PC-9 (cell line): ENCODE results near the gene CCL27. TPM values are rescaled to one million over a fixed set of nuclear protein-coding genes. Genes with fewer than 3 reads are reported as not detected.
A peak's percentile ranks its signal among the peaks of the same experiment; 100 is the strongest.

Experiments used
- Bru-seq: library from RNA; stranded (reverse); fragments of 400-500 nt; gene quantifications from one replicate; lab custom pipeline; 2021; lab: Mats Ljungman, UMichigan
- BruChase-seq, 2 experiments: library from RNA; stranded (reverse); fragments of 400-500 nt; gene quantifications; one replicate each; lab custom pipeline; 2021; lab: Mats Ljungman, UMichigan
- BruUV-seq: library from RNA; stranded (reverse); fragments of 400-500 nt; replicated peaks from 2 replicates; lab custom pipeline; 2021; lab: Mats Ljungman, UMichigan
- CTCF ChIA-PET: fragments of 300-600 bp; sonication (Branson Sonifier 250); formaldehyde crosslinking; loops from one replicate; lab custom pipeline; 2022; ENCODE audit warnings: antibody characterized with exemption; lab: Charles Lee
- POLR2A ChIA-PET: fragments of 300-600 bp; sonication (Branson Sonifier 250); formaldehyde crosslinking; loops from one replicate; lab custom pipeline; 2022; ENCODE audit warnings: antibody characterized with exemption; ENCODE audit not compliant: unreplicated experiment; lab: Charles Lee
- DNase-seq, 2 experiments: peaks; one replicate each; pipeline versions ENCODE4 v3.0.0 to v3.0.0-alpha.2; 2015 to 2022; ENCODE audit warnings: mixed read lengths in 1 of 2
- H2AFZ ChIP-seq: fragments of 200-600 bp; sonication (generic); 2 replicates; pipeline ENCODE4 v1.8.1; 2017; ENCODE audit warnings: antibody characterized with exemption
- H3F3A ChIP-seq: fragments of 200-600 bp; sonication (generic); 2 replicates; pipeline ENCODE4 v1.8.1; 2017; ENCODE audit warnings: antibody characterized with exemption, mild to moderate bottlenecking, low read depth; ENCODE audit not compliant: insufficient read depth
- H3K27ac ChIP-seq: fragments of 200-600 bp; sonication (generic); 2 replicates; pipeline ENCODE4 v1.6.1; 2016; ENCODE audit warnings: mixed run types
- H3K27me3 ChIP-seq: fragments of 200-600 bp; sonication (generic); 2 replicates; pipeline ENCODE4 v1.6.1; 2016; ENCODE audit warnings: low read depth, mixed run types; ENCODE audit not compliant: insufficient read depth
- H3K36me3 ChIP-seq: fragments of 200-600 bp; sonication (generic); 2 replicates; pipeline ENCODE4 v1.6.1; 2016; ENCODE audit warnings: low read depth, mixed run types
- H3K4me1 ChIP-seq: fragments of 200-600 bp; sonication (generic); replicated peaks from 2 replicates; pipeline ENCODE4 v1.6.1; 2016; ENCODE audit warnings: mixed run types; ENCODE audit not compliant: insufficient read depth
- H3K4me2 ChIP-seq: fragments of 200-600 bp; sonication (generic); 2 replicates; pipeline ENCODE4 v1.6.1; 2017; ENCODE audit warnings: mixed run types
- H3K4me3 ChIP-seq: fragments of 200-600 bp; sonication (generic); 2 replicates; pipeline ENCODE4 v1.6.1; 2016; ENCODE audit warnings: mixed run types
- H3K79me2 ChIP-seq: fragments of 200-600 bp; sonication (generic); 2 replicates; pipeline ENCODE4 v1.6.1; 2017; ENCODE audit warnings: low read depth, mixed run types
- H3K9me2 ChIP-seq: fragments of 200-600 bp; sonication (generic); 2 replicates; pipeline ENCODE4 v1.8.1; 2017; ENCODE audit warnings: mild to moderate bottlenecking; ENCODE audit not compliant: insufficient read depth
- H3K9me3 ChIP-seq: fragments of 200-600 bp; sonication (generic); 2 replicates; pipeline ENCODE4 v1.8.1; 2016; ENCODE audit warnings: low read depth; ENCODE audit not compliant: insufficient read depth
- H4K20me1 ChIP-seq: fragments of 200-600 bp; sonication (generic); 2 replicates; pipeline ENCODE4 v1.8.1; 2017; ENCODE audit not compliant: insufficient read depth
- CTCF ChIP-seq: fragments of 200-600 bp; sonication (generic); conservative IDR thresholded peaks from 2 replicates; pipeline ENCODE4 v1.6.1; 2017; ENCODE audit warnings: mixed run types, antibody characterized with exemption, mild to moderate bottlenecking, moderate library complexity
- EZH2 ChIP-seq: fragments of 200-600 bp; sonication (generic); IDR thresholded peaks from 2 replicates; pipeline ENCODE4 v1.8.0; 2017; ENCODE audit warnings: antibody characterized with exemption, low read depth
- intact Hi-C: fragments of 100-400 bp; cut with micrococcal nuclease; formaldehyde crosslinking; loops from one replicate; pipeline ENCODE4 v1.10.0; 2022; ENCODE audit not compliant: unreplicated experiment
- long read RNA-seq: library from polyadenylated mRNA; stranded (forward); transcript quantifications from one replicate; pipeline ENCODE4 v2.0.0, GENCODE V29; 2022
- total RNA-seq: library from RNA; stranded (reverse); gene quantifications from 2 replicates; pipeline ENCODE4 v1.2.3, GENCODE V29; 2021

The CCL27 gene
- total RNA-seq: 0.44 and 0.98 TPM in 2 replicates
- not detected for Bru-seq, nascent RNA
- BruChase-seq, experiment 1, labeled RNA remaining after a 2-hour chase: percentile 37 among the genes with signal in this experiment
- BruChase-seq, experiment 2, labeled RNA remaining after a 6-hour chase: not detected
- long read RNA-seq: 0 reads

DNA sequence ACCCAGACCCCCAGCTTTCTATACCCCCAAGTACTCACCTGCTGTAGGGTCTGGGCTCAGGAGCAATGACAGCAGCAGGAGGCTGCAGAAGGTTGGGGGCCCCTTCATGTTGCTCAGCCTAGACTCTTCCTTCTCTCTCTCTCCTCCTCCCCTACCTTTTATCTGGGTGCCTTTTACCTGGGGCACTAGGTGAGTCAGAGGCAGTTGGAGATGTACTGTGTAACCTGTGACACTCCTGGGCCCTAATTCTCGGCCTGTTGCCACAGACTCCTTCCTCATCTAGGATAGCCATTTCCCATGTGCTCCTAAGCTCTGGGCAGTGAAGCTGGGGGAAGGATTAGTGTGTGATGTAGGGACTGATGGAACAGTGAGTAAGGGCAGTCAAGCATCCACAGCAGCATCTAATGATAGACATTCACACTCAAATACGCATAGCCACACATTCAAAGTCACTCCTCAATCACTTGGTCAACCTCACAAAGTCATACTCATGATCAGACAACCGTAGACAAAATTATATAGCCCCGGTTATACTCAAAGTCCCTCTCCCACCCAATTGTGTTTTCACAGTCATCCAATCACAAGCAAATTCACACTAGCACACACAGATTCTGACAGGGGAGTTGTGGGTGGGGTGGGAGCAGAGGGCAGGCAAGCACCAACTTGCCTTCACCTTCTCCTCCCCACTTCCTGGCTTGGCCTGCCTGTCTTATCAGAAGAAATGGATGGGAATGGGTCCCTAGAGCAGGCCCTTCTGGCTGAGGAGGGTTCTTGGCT lies at the start of gene CCL27:
Gene CCL27, minus strand, starts transcription at position 132 of the 777 bp plus-strand sequence. Its CDS starts 24 bp downstream, at position 108.
- Histone ChIP-seq H3K27me3 (no peaks in the 10 kb centered on the region), H4K20me1 (no peaks in the 10 kb centered on the region), H3K27ac (no peak within 1 kb of the TSS), H3K9me3 (no peaks in the 10 kb centered on the region), H3K36me3 (no peaks in the 10 kb centered on the region), H3K9me2 (no peaks in the 10 kb centered on the region), H3F3A (peaks cover 4% of the 10 kb centered on the region; the same call in 1 of the 2 replicates), H3K79me2 (no peaks in the 10 kb centered on the region), H3K4me2 (no peak within 1 kb of the TSS), H3K4me3 (no peak within 1 kb of the TSS), H2AFZ (no peak within 1 kb of the TSS), H3K4me1 (no peaks in the 10 kb centered on the region)
- ChIA-PET POLR2A (no interaction called here), CTCF (interaction anchor here (0.5 to 0.9 kb wide), 2 partner anchors 18 to 39 kb away, joined by 3 read pairs; no protein-coding TSS in a partner anchor)
- no peak for DNase-seq
- intact Hi-C loops: no loop called here
- BruUV-seq: no TSS peak
- TF ChIP-seq EZH2: no peak
- TF ChIP-seq CTCF: no peak

DNA sequence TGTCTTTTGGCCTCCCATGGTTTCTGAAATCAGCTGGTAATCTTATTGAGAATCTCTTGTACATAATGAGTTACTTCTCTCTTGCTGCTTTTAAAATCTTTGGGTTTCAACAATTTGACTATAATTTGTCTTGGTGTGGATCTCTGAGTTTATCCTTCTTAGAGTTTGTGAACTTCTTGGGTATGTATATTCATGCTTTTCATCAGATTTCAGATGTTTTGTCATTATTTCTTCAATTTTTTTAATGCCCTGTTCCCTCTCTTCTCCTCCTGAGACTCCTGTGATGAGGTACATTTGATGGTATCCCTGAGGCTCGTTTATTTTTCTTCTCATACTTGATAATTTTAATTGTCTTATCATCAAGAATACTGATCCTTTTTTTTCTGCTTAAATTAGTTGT lies 49.7 kb upstream of the CCL27 start:
- no peaks in the 10 kb centered on the region for H3K27me3 ChIP-seq
- H3F3A ChIP-seq: no peaks in the 10 kb centered on the region
- intact Hi-C loops: no loop called here
- H3K4me3 ChIP-seq: no peak overlapping the region
- POLR2A ChIA-PET: no interaction called here
- no peak for TF ChIP-seq EZH2
- TF ChIP-seq CTCF: no peak
- DNase-seq: no peak
- no peaks in the 10 kb centered on the region for H3K9me3 ChIP-seq
- no peaks in the 10 kb centered on the region for H3K4me1 ChIP-seq
- CTCF ChIA-PET: no interaction called here
- no peaks in the 10 kb centered on the region for H3K79me2 ChIP-seq
- H3K36me3 ChIP-seq: no peaks in the 10 kb centered on the region
- H2AFZ ChIP-seq: no peak overlapping the region
- no peak overlapping the region for H3K27ac ChIP-seq
- no peaks in the 10 kb centered on the region for H4K20me1 ChIP-seq
- no peak overlapping the region for H3K4me2 ChIP-seq
- H3K9me2 ChIP-seq: no peaks in the 10 kb centered on the region
- no TSS peak for BruUV-seq

- H3F3A ChIP-seq: no peaks in the 10 kb centered on the region
- H3K9me2 ChIP-seq: no peaks in the 10 kb centered on the region
- DNase-seq: no peak
- no peaks in the 10 kb centered on the region for H3K9me3 ChIP-seq
- no peak within 1 kb of the TSS for H3K27ac ChIP-seq
- intact Hi-C loops: no loop called here
- no peaks in the 10 kb centered on the region for H3K27me3 ChIP-seq
- no TSS peak for BruUV-seq
- CTCF ChIA-PET: no interaction called here
- no peaks in the 10 kb centered on the region for H3K36me3 ChIP-seq
- no peak within 1 kb of the TSS for H2AFZ ChIP-seq
- TF ChIP-seq EZH2 (no peak), CTCF (no peak)
- POLR2A ChIA-PET: no interaction called here
- no peaks in the 10 kb centered on the region for H3K79me2 ChIP-seq
- no peak within 1 kb of the TSS for H3K4me2 ChIP-seq
- no peaks in the 10 kb centered on the region for H4K20me1 ChIP-seq
- H3K4me1 ChIP-seq: no peaks in the 10 kb centered on the region
- no peak within 1 kb of the TSS for H3K4me3 ChIP-seq
Measured at GRCh38 chr9:34710023-34710422, 47.6 kb upstream of the CCL27 start, which contains the start of gene CCL21. Gene CCL21, minus strand, starts transcription at chr9:34710136. Its CDS starts 70 bp downstream, at chr9:34710066.
